ENCODE results near the gene QRICH1. TPM values are rescaled to one million over a fixed set of nuclear protein-coding genes. Genes with fewer than 3 reads are reported as not detected.

The QRICH1 gene
- total and polyA plus RNA-seq, 4 donors, result 35.1 to 76.0 (median 52.9) TPM

DNA sequence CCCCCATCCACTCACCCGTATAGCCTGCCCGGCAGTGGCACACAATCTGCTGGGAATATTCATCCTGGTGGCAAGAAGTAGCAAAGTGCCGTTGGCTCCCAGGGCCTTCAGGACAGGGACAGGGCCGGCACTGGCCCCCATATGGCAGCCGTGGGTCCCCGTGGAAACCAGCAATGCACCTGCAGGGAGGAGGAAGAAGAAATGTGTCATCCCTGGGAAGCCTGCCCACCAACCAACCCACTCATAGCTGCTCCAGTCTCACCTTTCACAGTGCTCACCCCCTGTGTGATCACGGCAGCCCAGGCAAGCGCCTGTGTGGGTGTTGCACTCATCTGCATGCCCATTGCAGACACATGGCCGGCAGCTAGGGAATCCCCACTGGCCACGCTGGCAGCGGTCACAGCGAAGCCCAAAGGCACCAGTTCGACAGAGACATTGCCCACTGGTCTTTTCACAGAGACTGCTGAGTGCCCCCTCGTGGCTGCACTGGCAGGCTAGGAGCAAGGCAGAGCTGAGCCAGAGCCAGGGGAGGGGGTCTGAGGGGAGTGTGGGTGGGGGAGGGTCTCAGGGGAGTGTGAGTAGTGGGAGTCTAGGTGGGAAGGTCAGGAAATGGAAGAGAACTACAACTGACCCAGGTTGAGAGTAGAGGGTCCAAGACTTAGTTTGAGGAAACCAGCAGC is 31.3 kb upstream of the QRICH1 start:
- no peak overlapping the region for H3K4me3 ChIP-seq
- H3K27me3 ChIP-seq (ENCODE audit: control insufficient read depth in 3 of 3, insufficient read depth in 3 of 3, low read length in 2 of 3), result no peaks in the 10 kb centered on the region
- 82 to 90% methylated on average over 14 of the region's 14 CpGs for WGBS, 2 donors
- H3K9ac ChIP-seq (ENCODE audit: insufficient read depth in 1 of 2, low read length in 2 of 2), result no peak overlapping the region
- ATAC-seq (ENCODE audit: insufficient read depth, low FRiP score) (no peak), DNase-seq (no peak)
- H3K4me1 ChIP-seq (ENCODE audit: control insufficient read depth in 5 of 5, insufficient read depth in 5 of 5, low read length in 5 of 5), result peaks cover 0 to 4% (median 0%) of the 10 kb centered on the region in 5 donors
- no peak overlapping the region for H3K27ac ChIP-seq (ENCODE audit: low read depth in 1 of 2, low read length in 1 of 2)
- peaks cover 11 to 58% (median 42%) of the 10 kb centered on the region in 4 donors for H3K36me3 ChIP-seq (ENCODE audit: control insufficient read depth in 4 of 4, insufficient read depth in 4 of 4, low read length in 4 of 4)
- no peaks in the 10 kb centered on the region for H3K9me3 ChIP-seq (ENCODE audit: control insufficient read depth in 4 of 4, insufficient read depth in 3 of 4, low read length in 3 of 4)
- TF ChIP-seq, protein P1, sequence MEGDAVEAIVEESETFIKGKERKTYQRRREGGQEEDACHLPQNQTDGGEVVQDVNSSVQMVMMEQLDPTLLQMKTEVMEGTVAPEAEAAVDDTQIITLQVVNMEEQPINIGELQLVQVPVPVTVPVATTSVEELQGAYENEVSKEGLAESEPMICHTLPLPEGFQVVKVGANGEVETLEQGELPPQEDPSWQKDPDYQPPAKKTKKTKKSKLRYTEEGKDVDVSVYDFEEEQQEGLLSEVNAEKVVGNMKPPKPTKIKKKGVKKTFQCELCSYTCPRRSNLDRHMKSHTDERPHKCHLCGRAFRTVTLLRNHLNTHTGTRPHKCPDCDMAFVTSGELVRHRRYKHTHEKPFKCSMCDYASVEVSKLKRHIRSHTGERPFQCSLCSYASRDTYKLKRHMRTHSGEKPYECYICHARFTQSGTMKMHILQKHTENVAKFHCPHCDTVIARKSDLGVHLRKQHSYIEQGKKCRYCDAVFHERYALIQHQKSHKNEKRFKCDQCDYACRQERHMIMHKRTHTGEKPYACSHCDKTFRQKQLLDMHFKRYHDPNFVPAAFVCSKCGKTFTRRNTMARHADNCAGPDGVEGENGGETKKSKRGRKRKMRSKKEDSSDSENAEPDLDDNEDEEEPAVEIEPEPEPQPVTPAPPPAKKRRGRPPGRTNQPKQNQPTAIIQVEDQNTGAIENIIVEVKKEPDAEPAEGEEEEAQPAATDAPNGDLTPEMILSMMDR (IDR thresholded peaks at IDR 0.05; ENCODE audit: control extremely low read depth, extremely low read depth), result no peak

DNA sequence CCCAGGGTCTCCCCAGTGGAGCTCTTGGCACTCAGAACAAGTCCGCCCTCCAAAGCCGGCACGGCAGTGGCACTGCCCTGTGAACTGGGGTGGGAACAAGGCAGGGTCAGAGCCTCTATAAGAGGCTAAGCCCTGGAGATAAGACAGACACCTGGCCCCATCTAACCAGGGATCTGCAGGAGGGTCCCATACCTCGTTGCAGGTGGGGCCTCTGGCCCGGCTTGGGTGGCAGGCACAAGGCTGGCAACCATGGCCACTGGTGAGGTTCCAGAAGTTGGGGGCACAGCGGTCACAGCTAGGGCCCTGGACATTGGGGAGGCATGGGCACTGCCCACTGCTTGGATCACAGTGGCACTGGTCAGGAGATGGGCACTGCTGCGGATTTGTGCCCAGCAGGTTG is 30.3 kb upstream of the QRICH1 start:
- Histone ChIP-seq H3K36me3 (ENCODE audit: control insufficient read depth in 4 of 4, insufficient read depth in 4 of 4, low read length in 4 of 4) (peaks cover 11 to 58% (median 39%) of the 10 kb centered on the region in 4 donors), H3K9ac (ENCODE audit: insufficient read depth in 1 of 2, low read length in 2 of 2) (no peak overlapping the region), H3K27me3 (ENCODE audit: control insufficient read depth in 3 of 3, insufficient read depth in 3 of 3, low read length in 2 of 3) (no peaks in the 10 kb centered on the region), H3K27ac (ENCODE audit: low read depth in 1 of 2, low read length in 1 of 2) (no peak overlapping the region), H3K9me3 (ENCODE audit: control insufficient read depth in 4 of 4, insufficient read depth in 3 of 4, low read length in 3 of 4) (no peaks in the 10 kb centered on the region), H3K4me3 (no peak overlapping the region), H3K4me1 (ENCODE audit: control insufficient read depth in 5 of 5, insufficient read depth in 5 of 5, low read length in 5 of 5) (peaks cover 0 to 14% (median 8%) of the 10 kb centered on the region in 5 donors)
- 91 to 98% methylated on average over 7 of the region's 7 CpGs for WGBS, 2 donors
- ATAC-seq (ENCODE audit: insufficient read depth, low FRiP score) (no peak), DNase-seq (no peak)
- TF ChIP-seq, protein P1 (IDR thresholded peaks at IDR 0.05; ENCODE audit: control extremely low read depth, extremely low read depth), result no peak

DNA sequence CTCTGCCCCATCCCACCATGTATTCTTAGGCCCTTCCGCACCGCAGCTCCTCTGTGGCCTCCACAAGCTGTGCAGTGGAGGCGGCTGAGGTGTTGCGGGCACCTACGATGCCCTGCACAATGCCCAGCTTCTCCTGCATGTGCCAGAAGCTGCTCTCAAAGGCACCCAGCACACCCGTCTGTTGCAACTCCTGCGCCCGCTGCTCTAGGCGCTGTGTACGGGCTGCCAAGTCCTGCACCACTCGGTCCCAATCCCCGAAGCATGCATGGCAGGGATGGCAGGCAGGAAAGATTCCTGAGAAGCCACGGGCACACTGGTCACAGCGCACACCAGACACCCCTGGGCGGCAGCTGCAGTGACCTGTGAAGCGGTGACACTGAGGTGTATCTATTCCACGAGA is 29.8 kb upstream of the QRICH1 start:
- TF ChIP-seq, protein P1 (IDR thresholded peaks at IDR 0.05; ENCODE audit: control extremely low read depth, extremely low read depth), result no peak
- H3K27ac ChIP-seq (ENCODE audit: low read depth in 1 of 2, low read length in 1 of 2), result no peak overlapping the region
- H3K4me3 ChIP-seq, result no peak overlapping the region
- 94 to 98% methylated on average over 17 of the region's 17 CpGs for WGBS, 2 donors
- H3K27me3 ChIP-seq (ENCODE audit: control insufficient read depth in 3 of 3, insufficient read depth in 3 of 3, low read length in 2 of 3), result no peaks in the 10 kb centered on the region
- DNase-seq, result no peak
- no peaks in the 10 kb centered on the region for H3K9me3 ChIP-seq (ENCODE audit: control insufficient read depth in 4 of 4, insufficient read depth in 3 of 4, low read length in 3 of 4)
- H3K4me1 ChIP-seq (ENCODE audit: control insufficient read depth in 5 of 5, insufficient read depth in 5 of 5, low read length in 5 of 5), result peaks cover 0 to 17% (median 8%) of the 10 kb centered on the region in 5 donors
- ATAC-seq (ENCODE audit: insufficient read depth, low FRiP score), result no peak
- peaks cover 11 to 59% (median 39%) of the 10 kb centered on the region in 4 donors for H3K36me3 ChIP-seq (ENCODE audit: control insufficient read depth in 4 of 4, insufficient read depth in 4 of 4, low read length in 4 of 4)
- H3K9ac ChIP-seq (ENCODE audit: insufficient read depth in 1 of 2, low read length in 2 of 2), result no peak overlapping the region

All from lung (tissue), 12 donors.